Tibial nerve (tissue), 4 donors: ENCODE measurements around the gene AFAP1L1. TPM values are rescaled to one million over a fixed set of nuclear protein-coding genes. Genes with fewer than 3 reads are reported as not detected.

Experiments
- DNase-seq, 2 donors: peaks; one replicate each; pipeline ENCODE4 v3.0.0-alpha.2; 2019; ENCODE audit warnings: low spot score in 2 of 2
- H3K27ac ChIP-seq, 4 donors: fragments of 200-600 bp; sonication (generic) in 3 of 4; one replicate each; pipeline ENCODE4 v1.5.1; 2017 to 2019; ENCODE audit warnings: mild to moderate bottlenecking in 1 of 4
- H3K27me3 ChIP-seq, 2 donors: fragments of 200-600 bp; sonication (generic) in 1 of 2; one replicate each; pipeline versions ENCODE4 v1.5.1 to v1.6.0; 2017 to 2019
- H3K36me3 ChIP-seq, 3 donors: fragments of 200-600 bp; sonication (generic); one replicate each; pipeline ENCODE4 v1.5.1; 2018 to 2019
- H3K4me1 ChIP-seq, 4 donors: fragments of 200-600 bp; sonication (generic) in 3 of 4; one replicate each; pipeline ENCODE4 v1.5.1; 2017 to 2019
- H3K4me3 ChIP-seq, 4 donors: fragments of 200-600 bp; sonication (generic) in 3 of 4; one replicate each; pipeline ENCODE4 v1.5.1; 2017 to 2019; ENCODE audit warnings: mild to moderate bottlenecking in 1 of 4, moderate library complexity in 1 of 4
- H3K9me3 ChIP-seq, 4 donors: fragments of 200-600 bp; sonication (generic) in 3 of 4; one replicate each; pipeline ENCODE4 v1.5.1; 2017 to 2019
- EP300 ChIP-seq, 2 donors: sonication (generic); formaldehyde crosslinking; IDR thresholded peaks; one replicate each; pipeline ENCODE4 v1.6.1; 2017; ENCODE audit warnings: antibody characterized with exemption in 2 of 2, mild to moderate bottlenecking in 1 of 2
- POLR2A ChIP-seq, 2 donors: fragments of 450-650 bp; IDR thresholded peaks; one replicate each; pipeline ENCODE4 v1.6.1; 2017; ENCODE audit warnings: antibody characterized with exemption in 2 of 2, mild to moderate bottlenecking in 2 of 2, moderate library complexity in 2 of 2
- WGBS, 2 donors: methylation state at CpG; one replicate each; pipeline ENCODE4 v1.1.5; 2018; 5-methylcytosine and 5-hydroxymethylcytosine counted together
- total RNA-seq, 4 donors: library from RNA; depleted of rRNA; stranded (reverse); fragments of >200 nt; gene quantifications; one replicate each; pipeline ENCODE4 v1.1.0, GENCODE V29; 2016
- TF ChIP-seq, protein P1 (sequence below), 5 experiments: fragments of 200-600 bp in 3 of 5; fragments of 450-650 bp in 2 of 5; sonication (generic) in 3 of 5; IDR thresholded peaks; one replicate each; pipeline ENCODE4 v1.5.1; 2016 to 2019; ENCODE audit warnings: antibody characterized with exemption in 5 of 5, mild to moderate bottlenecking in 3 of 5, moderate library complexity in 2 of 5

The AFAP1L1 gene
- total RNA-seq, 4 donors from 2014 or later: 40.8 to 93.5 (median 91.6) TPM

- H3K4me1 ChIP-seq: peaks cover 0 to 9% (median 3%) of the 10 kb centered on the region in 4 donors
- DNase-seq: no peak
- no peaks in the 10 kb centered on the region for H3K9me3 ChIP-seq
- H3K27ac ChIP-seq: no peak overlapping the region
- no peaks in the 10 kb centered on the region for H3K27me3 ChIP-seq
- 90 to 98% methylated on average over 2 of the region's 2 CpGs for WGBS, 2 donors
- H3K4me3 ChIP-seq: no peak overlapping the region
- H3K36me3 ChIP-seq: peaks cover 0 to 6% (median 0%) of the 10 kb centered on the region in 3 donors
- no peak for TF ChIP-seq EP300 (IDR thresholded peaks at IDR 0.05)
- TF ChIP-seq POLR2A (IDR thresholded peaks at IDR 0.05): no peak
- TF ChIP-seq, protein P1, sequence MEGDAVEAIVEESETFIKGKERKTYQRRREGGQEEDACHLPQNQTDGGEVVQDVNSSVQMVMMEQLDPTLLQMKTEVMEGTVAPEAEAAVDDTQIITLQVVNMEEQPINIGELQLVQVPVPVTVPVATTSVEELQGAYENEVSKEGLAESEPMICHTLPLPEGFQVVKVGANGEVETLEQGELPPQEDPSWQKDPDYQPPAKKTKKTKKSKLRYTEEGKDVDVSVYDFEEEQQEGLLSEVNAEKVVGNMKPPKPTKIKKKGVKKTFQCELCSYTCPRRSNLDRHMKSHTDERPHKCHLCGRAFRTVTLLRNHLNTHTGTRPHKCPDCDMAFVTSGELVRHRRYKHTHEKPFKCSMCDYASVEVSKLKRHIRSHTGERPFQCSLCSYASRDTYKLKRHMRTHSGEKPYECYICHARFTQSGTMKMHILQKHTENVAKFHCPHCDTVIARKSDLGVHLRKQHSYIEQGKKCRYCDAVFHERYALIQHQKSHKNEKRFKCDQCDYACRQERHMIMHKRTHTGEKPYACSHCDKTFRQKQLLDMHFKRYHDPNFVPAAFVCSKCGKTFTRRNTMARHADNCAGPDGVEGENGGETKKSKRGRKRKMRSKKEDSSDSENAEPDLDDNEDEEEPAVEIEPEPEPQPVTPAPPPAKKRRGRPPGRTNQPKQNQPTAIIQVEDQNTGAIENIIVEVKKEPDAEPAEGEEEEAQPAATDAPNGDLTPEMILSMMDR (IDR thresholded peaks at IDR 0.05): no peak
Observed at GRCh38 chr5:149364719-149365118, 93.1 kb downstream of the AFAP1L1 start.

DNA sequence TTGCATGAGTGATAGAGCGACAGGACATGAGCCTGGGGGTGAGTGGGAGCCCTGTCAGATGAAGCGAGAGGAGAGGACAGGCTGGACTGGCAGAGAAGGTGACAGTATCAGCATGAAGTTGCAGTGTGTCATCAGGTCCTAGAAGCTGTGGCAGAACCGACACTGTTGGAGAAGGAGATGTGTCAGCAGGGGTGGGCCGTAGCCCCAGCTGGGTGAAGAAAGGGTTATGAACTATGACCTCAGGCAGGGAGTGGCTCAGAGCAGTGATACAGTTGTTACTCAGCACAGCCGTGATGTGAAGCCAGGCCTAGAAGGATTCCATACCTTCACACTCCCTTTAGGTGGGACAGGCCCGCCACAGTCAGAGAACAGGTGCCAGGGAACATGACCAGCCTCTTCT, 93.8 kb downstream of the AFAP1L1 start:
- no peak overlapping the region for H3K27ac ChIP-seq
- no peak for DNase-seq
- peaks cover 0 to 6% (median 0%) of the 10 kb centered on the region in 3 donors for H3K36me3 ChIP-seq
- 80 to 95% methylated on average over 6 of the region's 6 CpGs for WGBS, 2 donors
- H3K4me1 ChIP-seq: peaks cover 0 to 7% (median 3%) of the 10 kb centered on the region in 4 donors
- no peaks in the 10 kb centered on the region for H3K27me3 ChIP-seq
- no peak overlapping the region for H3K4me3 ChIP-seq
- TF ChIP-seq POLR2A (IDR thresholded peaks at IDR 0.05) (no peak), EP300 (IDR thresholded peaks at IDR 0.05) (no peak)
- TF ChIP-seq, protein P1 (IDR thresholded peaks at IDR 0.05): no peak
- H3K9me3 ChIP-seq: no peaks in the 10 kb centered on the region

DNA sequence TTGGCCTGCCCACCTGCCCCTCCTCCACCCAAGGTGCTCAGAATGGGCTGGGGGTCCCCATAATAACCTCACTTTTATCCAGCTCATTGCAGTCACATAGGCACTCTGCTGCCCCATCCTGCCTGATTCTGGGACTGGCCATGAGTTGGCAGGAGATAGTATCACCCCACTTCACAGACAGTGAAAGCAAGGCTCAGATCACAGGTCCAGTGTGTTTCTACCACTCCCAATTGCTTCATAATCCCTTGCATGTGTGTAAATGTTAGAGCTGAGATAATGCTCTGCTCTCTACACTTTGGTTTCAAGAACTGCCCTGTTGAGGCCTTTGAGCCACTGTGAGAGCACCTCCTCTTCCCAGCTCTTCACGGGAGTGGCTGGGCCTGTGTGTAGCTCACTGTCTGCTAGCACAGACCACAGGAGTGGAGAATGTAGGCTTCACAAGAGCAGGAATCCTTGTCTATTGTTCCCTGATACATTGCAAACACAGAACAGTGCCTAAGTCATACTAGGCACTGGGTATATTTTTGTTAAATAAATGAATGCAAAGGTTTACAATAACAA, 94.6 kb downstream of the AFAP1L1 start:
- Histone ChIP-seq H3K27ac (no peak overlapping the region), H3K4me1 (peaks cover 0 to 9% (median 3%) of the 10 kb centered on the region in 4 donors), H3K27me3 (no peaks in the 10 kb centered on the region), H3K36me3 (peaks cover 0 to 6% (median 0%) of the 10 kb centered on the region in 3 donors), H3K9me3 (no peaks in the 10 kb centered on the region), H3K4me3 (no peak overlapping the region)
- DNase-seq: no peak
- TF ChIP-seq EP300 (IDR thresholded peaks at IDR 0.05) (no peak), POLR2A (IDR thresholded peaks at IDR 0.05) (no peak)
- TF ChIP-seq, protein P1 (IDR thresholded peaks at IDR 0.05): no peak
- 63 to 68% methylated on average over 1 of the region's 1 CpG for WGBS, 2 donors

- peak; percentile 41 to 63 for DNase-seq
Observed at GRCh38 chr5:149367249-149367971, 95.8 kb downstream of the AFAP1L1 start.

More at GRCh38 chr5:149367249-149367971, 95.8 kb downstream of the AFAP1L1 start:
- WGBS, 2 donors: 37 to 42% methylated on average over 14 of the region's 14 CpGs
- Histone ChIP-seq H3K27me3 (no peaks in the 10 kb centered on the region), H3K36me3 (peaks cover 0 to 6% (median 0%) of the 10 kb centered on the region in 3 donors), H3K4me3 (no peak overlapping the region), H3K27ac (no peak overlapping the region), H3K4me1 (peaks cover 0 to 12% (median 3%) of the 10 kb centered on the region in 4 donors), H3K9me3 (no peaks in the 10 kb centered on the region)
- TF ChIP-seq EP300 (IDR thresholded peaks at IDR 0.05) (no peak), POLR2A (IDR thresholded peaks at IDR 0.05) (no peak)
- TF ChIP-seq, protein P1 (IDR thresholded peaks at IDR 0.05): peak; percentile 75 to 84 (median 77)
